ENCODE measurements around the gene DENND2C. TPM values are rescaled to one million over a fixed set of nuclear protein-coding genes. Genes with fewer than 3 reads are reported as not detected.

The DENND2C gene, protein sequence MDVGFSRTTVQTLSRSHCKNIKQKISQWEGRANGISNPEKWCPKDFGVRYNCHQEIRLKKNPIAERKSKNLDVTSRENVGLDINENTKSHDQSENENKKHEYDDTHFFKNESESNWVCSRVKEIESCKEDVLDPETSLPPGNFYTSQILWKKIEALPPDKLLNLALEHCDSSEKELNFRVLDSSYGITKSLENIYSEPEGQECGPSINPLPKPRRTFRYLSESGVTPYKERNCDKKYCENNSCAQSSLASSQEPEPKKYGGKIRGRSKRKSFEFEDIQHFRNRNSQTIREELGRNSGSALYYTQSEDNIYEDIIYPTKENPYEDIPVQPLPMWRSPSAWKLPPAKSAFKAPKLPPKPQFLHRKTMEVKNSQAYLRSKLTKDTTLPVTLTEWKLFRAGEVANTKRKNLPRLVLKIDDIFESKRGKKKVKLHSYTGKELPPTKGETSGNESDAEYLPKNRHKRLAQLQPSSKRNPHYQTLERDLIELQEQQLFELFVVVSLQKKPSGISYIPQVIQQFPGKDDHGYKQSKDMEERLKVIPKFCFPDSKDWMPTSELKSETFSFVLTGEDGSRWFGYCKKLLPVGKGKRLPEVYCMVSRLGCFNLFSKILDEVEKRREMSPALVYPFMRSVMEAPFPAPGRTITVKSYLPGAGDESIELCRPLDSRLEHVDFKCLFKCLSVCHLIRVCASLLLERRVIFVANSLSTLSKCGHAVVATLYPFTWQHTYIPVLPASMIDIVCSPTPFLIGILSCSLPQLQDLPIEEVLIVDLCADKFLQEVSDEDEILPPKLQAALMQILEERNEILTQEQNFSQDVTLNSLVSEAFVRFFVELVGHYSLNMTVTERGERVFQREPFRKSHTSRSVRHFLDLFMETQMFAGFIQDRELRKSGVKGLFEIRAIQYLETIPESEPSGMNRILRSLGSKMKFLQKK
- total RNA-seq (2022; extraction: Qiagen RNA extraction; ENCODE audit: low read depth), result 0.29 to 0.48 TPM (median 0.42 TPM) in 5 replicates

DNA sequence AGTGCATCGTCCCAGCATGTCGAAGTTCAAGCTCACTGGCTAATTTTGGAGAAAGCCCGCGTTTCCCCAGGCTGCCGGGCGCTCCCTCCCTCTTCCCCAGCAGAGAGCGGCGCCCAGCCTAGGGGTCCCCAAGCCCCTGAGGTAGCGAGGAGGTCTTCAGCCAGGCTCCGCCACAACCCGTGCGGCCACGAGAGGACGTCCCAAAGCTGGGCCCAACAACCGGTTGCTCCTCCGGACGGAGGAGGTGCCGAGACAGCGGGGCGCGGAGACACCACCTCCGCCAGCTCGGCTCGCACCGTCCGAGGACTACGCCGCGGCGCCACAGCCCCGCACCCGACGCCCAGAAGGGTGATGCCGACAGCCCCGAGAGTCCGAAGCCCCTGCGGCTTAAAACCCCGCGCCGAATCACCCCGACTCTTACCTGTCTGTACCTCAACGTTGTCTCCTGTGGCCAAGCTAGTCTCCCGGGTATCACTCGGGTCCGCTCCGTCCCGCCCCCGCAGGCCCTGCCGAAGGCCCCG lies at the start of gene DENND2C:
TSS of gene DENND2C (minus strand) at position 488 of the 521 bp plus-strand sequence. CDS start 44,065 bp downstream, outside the sequence.

DNA sequence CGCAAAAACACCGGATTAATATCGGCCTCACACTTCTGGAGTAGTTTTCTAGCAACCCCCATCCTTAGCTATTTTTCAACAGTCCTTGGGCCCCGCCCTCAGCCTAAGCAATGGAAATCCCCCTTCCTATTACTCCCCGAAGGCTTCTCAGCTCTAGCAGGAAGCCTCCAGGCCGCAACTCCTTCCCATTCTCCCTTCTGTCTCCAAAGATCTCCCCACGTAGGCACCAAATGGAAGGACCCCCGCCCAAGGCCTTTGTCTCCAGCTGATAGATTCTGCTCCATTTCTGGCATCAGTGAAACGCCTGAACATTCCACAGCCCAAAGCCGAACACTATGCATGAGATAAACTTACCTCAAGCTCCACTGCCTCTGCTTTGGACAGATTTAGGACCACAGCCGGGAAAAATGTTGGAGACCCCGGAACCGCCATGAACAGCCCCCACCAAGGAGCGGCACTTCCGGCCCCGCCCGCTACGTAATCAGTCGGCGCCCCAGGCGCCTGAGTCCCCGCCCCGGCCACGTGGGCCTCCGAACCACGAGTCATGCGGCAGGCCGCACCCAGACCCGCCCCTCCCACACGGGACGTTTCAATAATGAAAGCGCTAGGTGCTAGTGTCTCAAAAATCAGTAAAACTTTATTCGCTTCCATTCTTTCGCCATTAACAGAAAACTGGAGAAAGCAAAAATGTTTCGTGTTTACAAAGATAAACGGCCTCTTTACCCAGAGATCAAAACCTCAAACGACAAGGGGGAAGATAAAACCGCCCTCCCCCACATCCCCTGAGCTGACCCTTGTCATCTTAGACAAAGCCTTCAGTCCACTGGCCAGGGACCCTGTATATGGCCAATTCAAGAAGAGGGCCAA lies 46.7 kb upstream of the DENND2C start, which contains the start of gene NRAS:
TSS of gene NRAS (minus strand) at position 468 of the 867 bp plus-strand sequence. CDS start 611 bp downstream, outside the sequence.

DNA sequence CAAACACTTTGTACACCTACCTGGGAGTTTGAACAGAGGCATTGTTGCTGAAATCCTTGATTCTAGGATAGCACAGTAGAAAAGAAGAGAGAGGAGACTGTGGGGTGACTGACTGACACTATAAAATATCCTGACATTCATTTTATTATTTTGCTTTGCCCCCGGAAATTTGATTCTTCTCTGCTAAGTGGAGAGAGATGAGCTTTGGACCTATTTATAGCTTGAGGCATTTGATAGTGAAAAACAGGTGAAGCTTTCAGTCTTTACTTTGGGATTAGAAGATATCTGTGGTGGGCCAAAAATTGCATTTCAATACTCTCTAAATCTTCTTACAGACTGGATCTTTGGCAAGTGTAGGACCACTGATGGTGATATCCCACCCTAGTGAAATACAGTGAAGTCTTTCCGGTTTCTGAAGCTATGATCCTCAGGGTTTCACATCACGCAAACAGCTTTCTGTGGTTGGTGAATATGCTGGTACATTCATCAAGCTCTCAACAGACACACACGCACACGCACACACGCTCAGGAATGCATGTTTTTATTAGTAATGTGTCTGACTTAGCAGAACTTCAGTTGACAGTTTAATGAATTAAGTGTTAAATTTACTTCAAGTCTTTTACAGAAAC lies 25.7 kb upstream of the DENND2C start, which contains the start of gene AMPD1:
TSS of gene AMPD1 (minus strand) at position 117 of the 629 bp plus-strand sequence. CDS start at position 42, 75 bp downstream.

DNA sequence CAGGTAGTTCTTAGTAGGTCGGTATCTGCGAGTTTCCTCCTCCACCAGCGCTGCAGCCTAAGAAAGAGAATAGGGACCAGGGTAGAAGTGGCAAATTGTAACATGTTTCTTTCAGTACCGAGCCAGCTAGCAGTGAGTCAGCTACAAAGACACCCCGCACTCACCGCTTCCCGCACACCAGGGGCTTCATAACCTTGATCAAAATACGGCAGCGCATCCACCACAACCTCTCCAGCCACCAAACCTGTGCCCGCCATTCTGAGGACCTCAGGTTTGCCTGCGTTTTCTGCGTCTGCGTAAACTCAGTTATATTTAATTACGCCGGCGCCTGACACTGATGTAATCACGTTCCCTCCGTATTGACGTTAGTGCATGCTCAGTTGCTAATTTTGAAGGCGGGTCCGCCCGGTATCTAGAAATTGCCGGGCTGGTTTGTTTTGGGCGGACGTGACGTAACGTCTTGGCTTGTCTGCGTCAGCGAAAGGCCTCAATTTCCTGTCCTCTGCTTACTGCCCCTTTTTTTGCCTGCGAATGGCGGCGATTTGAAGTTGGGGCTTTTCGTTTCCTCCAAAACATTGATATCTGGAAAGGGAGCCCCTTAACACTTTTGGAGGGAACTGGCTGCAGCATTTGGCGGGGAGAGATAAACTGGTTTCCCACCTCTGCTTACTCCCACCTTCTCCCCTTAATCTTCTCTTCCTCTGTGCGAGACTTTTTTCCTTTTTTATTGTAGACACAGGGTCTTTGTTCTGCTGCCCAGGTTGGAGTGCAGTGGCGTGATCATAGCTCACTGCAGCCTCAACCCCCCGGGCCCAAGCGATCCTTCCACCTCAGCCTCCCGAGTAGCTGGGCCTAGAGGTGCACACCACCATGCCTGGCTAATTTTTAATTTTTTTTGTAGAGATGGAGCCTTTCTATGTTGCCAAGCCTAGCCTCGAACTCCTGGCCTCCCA lies 88.2 kb downstream of the DENND2C start, which contains the start of gene BCAS2:
TSS of gene BCAS2 (minus strand) at position 281 of the 953 bp plus-strand sequence. CDS start at position 257, 24 bp downstream.

Other genes starting within 250 kb of the DENND2C start
- gene TRIM33, start 158.8 kb downstream of the DENND2C start, total RNA-seq (2022; extraction: Qiagen RNA extraction; ENCODE audit: low read depth), result 11.2 to 15.4 TPM (median 12.3 TPM) in 5 replicates
- gene BCAS2, start 88.4 kb downstream of the DENND2C start, total RNA-seq (2022; extraction: Qiagen RNA extraction; ENCODE audit: low read depth), result 20.1 to 30.9 TPM (median 27.2 TPM) in 5 replicates
- gene AMPD1, start 25.5 kb upstream of the DENND2C start, total RNA-seq (2022; extraction: Qiagen RNA extraction; ENCODE audit: low read depth), result not detected in 5 replicates
- gene NRAS, start 46.7 kb upstream of the DENND2C start, total RNA-seq (2022; extraction: Qiagen RNA extraction; ENCODE audit: low read depth), result 15.2 to 36.0 TPM (median 28.4 TPM) in 5 replicates
- gene CSDE1, start 87.9 kb upstream of the DENND2C start, total RNA-seq (2022; extraction: Qiagen RNA extraction; ENCODE audit: low read depth), result 118 to 170 TPM (median 135 TPM) in 5 replicates
- gene SIKE1, start 110.6 kb upstream of the DENND2C start, total RNA-seq (2022; extraction: Qiagen RNA extraction; ENCODE audit: low read depth), result 10.3 to 21.3 TPM (median 16.0 TPM) in 5 replicates
- gene SYCP1, start 184.8 kb upstream of the DENND2C start, total RNA-seq (2022; extraction: Qiagen RNA extraction; ENCODE audit: low read depth), result not detected in 5 replicates